Embryonic facial prominence (tissue), 1 donor: ENCODE measurements around the gene TRAF1.

Source experiments
- DNase-seq: peaks from one replicate; pipeline ENCODE4 v3.0.0-alpha.2; 2016; ENCODE audit errors: extremely low spot score

Gene TRAF1

GRCh38 chr9:120924698-120925534 is 1.7 kb downstream of the TRAF1 start:
- no peak for DNase-seq

- DNase-seq: no peak
These were observed 2.8 kb downstream of the TRAF1 start for GRCh38 chr9:120923620-120924328.

GRCh38 chr9:120922404-120923195 is 4.0 kb downstream of the TRAF1 start:
- no peak for DNase-seq

- DNase-seq: no peak
These were observed 4.9 kb downstream of the TRAF1 start for GRCh38 chr9:120921661-120922181.

GRCh38 chr9:120920806-120921178 is 5.8 kb downstream of the TRAF1 start:
- DNase-seq: no peak

- DNase-seq: no peak
These were observed 6.5 kb downstream of the TRAF1 start for GRCh38 chr9:120919843-120920805.

- no peak for DNase-seq
These were observed 7.4 kb downstream of the TRAF1 start for GRCh38 chr9:120918931-120919842.

GRCh38 chr9:120917929-120918762 is 8.4 kb downstream of the TRAF1 start:
- DNase-seq: no peak

GRCh38 chr9:120916991-120917880 is 9.4 kb downstream of the TRAF1 start:
- DNase-seq: no peak

- no peak for DNase-seq
These were observed 10.0 kb downstream of the TRAF1 start for GRCh38 chr9:120916588-120916987.

- DNase-seq: no peak
These were observed 10.6 kb downstream of the TRAF1 start for GRCh38 chr9:120915854-120916470.

- no peak for DNase-seq
These were observed 11.6 kb downstream of the TRAF1 start for GRCh38 chr9:120914953-120915352.

- DNase-seq: no peak
These were observed 12.2 kb downstream of the TRAF1 start for GRCh38 chr9:120914396-120914795.

- no peak for DNase-seq
These were observed 12.8 kb downstream of the TRAF1 start for GRCh38 chr9:120913647-120914264.

- no peak for DNase-seq
These were observed 13.5 kb downstream of the TRAF1 start for GRCh38 chr9:120912958-120913646.

- DNase-seq: no peak
These were observed 15.2 kb downstream of the TRAF1 start for GRCh38 chr9:120911295-120911837.
